Lower lobe of right lung (tissue), 2 donors: Measurements from ENCODE around the gene NPY4R. TPM values are rescaled to one million over a fixed set of nuclear protein-coding genes. Genes with fewer than 3 reads are reported as not detected.
"Not testable (repeated sequence)": the region's sequence is repeated elsewhere in the genome, so short reads cannot be mapped to it uniquely, and the experiment has no call there.

Experiments
- ATAC-seq, 2 donors: fragments of 200-7000 bp; cut with Tn5 transposase; one replicate each; pipeline ENCODE4 v1.9.1; 2020 to 2022; ENCODE audit warnings: mild to moderate bottlenecking in 2 of 2, moderate library complexity in 2 of 2
- DNase-seq: peaks from one replicate; pipeline ENCODE4 v3.0.0-alpha.2; 2020
- H3K27ac ChIP-seq: fragments of 200-600 bp; one replicate; pipeline ENCODE4 v1.8.0; 2022
- H3K27me3 ChIP-seq: fragments of 200-600 bp; one replicate; pipeline ENCODE4 v1.8.0; 2022; ENCODE audit warnings: low read depth
- H3K36me3 ChIP-seq: fragments of 200-600 bp; one replicate; pipeline ENCODE4 v1.8.0; 2022; ENCODE audit warnings: mild to moderate bottlenecking
- H3K4me1 ChIP-seq: fragments of 200-600 bp; one replicate; pipeline ENCODE4 v1.8.0; 2022
- H3K4me3 ChIP-seq: fragments of 200-600 bp; one replicate; pipeline ENCODE4 v1.8.0; 2022; ENCODE audit warnings: mild to moderate bottlenecking
- H3K9me3 ChIP-seq: fragments of 200-600 bp; one replicate; pipeline ENCODE4 v1.8.0; 2022
- intact Hi-C: fragments of 100-400 bp; cut with DNase I; formaldehyde crosslinking; loops from one replicate; pipeline ENCODE4 v1.11.0; 2022
- total RNA-seq: library from RNA; stranded (reverse); fragmentation: NEBNext Ultra II Directional; extraction: Animal tissue kit (Norgen Biotek cat#: 25700); gene quantifications from one replicate; pipeline ENCODE4 v1.2.1, GENCODE V29; 2021
- donor health status: DM: no; HTN: yes; CAD: no; lungs with severe emphysema.

Gene NPY4R
- total RNA-seq, 1 donor from 2014 or later: 1.1 TPM

GRCh38 chr10:46450829-46451228 is 14.9 kb downstream of the NPY4R start:
- ATAC-seq: peak in 1 of 2 donors; percentile 14

GRCh38 chr10:46447439-46447838 is 18.3 kb downstream of the NPY4R start:
- H3K36me3 ChIP-seq, H3K9me3 ChIP-seq, H3K27me3 ChIP-seq, H3K4me1 ChIP-seq, H3K4me3 ChIP-seq, H3K27ac ChIP-seq, ATAC-seq, intact Hi-C loops, DNase-seq: not testable (repeated sequence)

More at GRCh38 chr10:46450829-46451228, 14.9 kb downstream of the NPY4R start:
- H3K27ac ChIP-seq, H3K27me3 ChIP-seq, intact Hi-C loops, H3K9me3 ChIP-seq, H3K4me3 ChIP-seq, DNase-seq, H3K36me3 ChIP-seq, H3K4me1 ChIP-seq: not testable (repeated sequence)

- H3K9me3 ChIP-seq, H3K27me3 ChIP-seq, intact Hi-C loops, H3K4me1 ChIP-seq, H3K4me3 ChIP-seq, DNase-seq, H3K36me3 ChIP-seq, ATAC-seq, H3K27ac ChIP-seq: not testable (repeated sequence)
Observed at GRCh38 chr10:46445389-46446122, 20.2 kb downstream of the NPY4R start.

GRCh38 chr10:46443422-46443821 is 22.3 kb downstream of the NPY4R start:
- intact Hi-C loops, H3K9me3 ChIP-seq, H3K27ac ChIP-seq, ATAC-seq, H3K4me1 ChIP-seq, H3K36me3 ChIP-seq, H3K27me3 ChIP-seq, H3K4me3 ChIP-seq, DNase-seq: not testable (repeated sequence)

- H3K4me3 ChIP-seq, H3K36me3 ChIP-seq, ATAC-seq, DNase-seq, H3K27me3 ChIP-seq, H3K9me3 ChIP-seq, intact Hi-C loops, H3K4me1 ChIP-seq, H3K27ac ChIP-seq: not testable (repeated sequence)
Observed at GRCh38 chr10:46442706-46443275, 23.0 kb downstream of the NPY4R start.

- DNase-seq, H3K27me3 ChIP-seq, H3K4me1 ChIP-seq, H3K4me3 ChIP-seq, H3K27ac ChIP-seq, H3K36me3 ChIP-seq, intact Hi-C loops, H3K9me3 ChIP-seq: not testable (repeated sequence)
- peak; percentile 34 to 59 for ATAC-seq
Observed at GRCh38 chr10:46441837-46442278, 23.9 kb downstream of the NPY4R start.

- H3K36me3 ChIP-seq, H3K4me3 ChIP-seq, H3K4me1 ChIP-seq, H3K9me3 ChIP-seq, intact Hi-C loops, ATAC-seq, DNase-seq, H3K27me3 ChIP-seq, H3K27ac ChIP-seq: not testable (repeated sequence)
Observed at GRCh38 chr10:46440942-46441341, 24.8 kb downstream of the NPY4R start.

- H3K27me3 ChIP-seq, H3K36me3 ChIP-seq, H3K27ac ChIP-seq, intact Hi-C loops, ATAC-seq, DNase-seq, H3K4me1 ChIP-seq, H3K9me3 ChIP-seq, H3K4me3 ChIP-seq: not testable (repeated sequence)
Observed at GRCh38 chr10:46423550-46423949, 42.2 kb downstream of the NPY4R start.

- H3K36me3 ChIP-seq, DNase-seq, H3K9me3 ChIP-seq, H3K27ac ChIP-seq, H3K27me3 ChIP-seq, intact Hi-C loops, H3K4me3 ChIP-seq, H3K4me1 ChIP-seq: not testable (repeated sequence)
- ATAC-seq: peak; percentile 42 to 45
Observed at GRCh38 chr10:46419570-46420379, 46.0 kb downstream of the NPY4R start.

- not testable (repeated sequence) for ATAC-seq
Observed at GRCh38 chr10:46418283-46418682, 47.5 kb downstream of the NPY4R start.

GRCh38 chr10:46415291-46415690 is 50.5 kb downstream of the NPY4R start:
- H3K4me1 ChIP-seq, intact Hi-C loops, H3K36me3 ChIP-seq, H3K27me3 ChIP-seq, H3K9me3 ChIP-seq, DNase-seq, H3K4me3 ChIP-seq, H3K27ac ChIP-seq, ATAC-seq: not testable (repeated sequence)

More at GRCh38 chr10:46418283-46418682, 47.5 kb downstream of the NPY4R start:
- intact Hi-C loops, H3K27ac ChIP-seq, H3K27me3 ChIP-seq, H3K4me3 ChIP-seq, H3K9me3 ChIP-seq, DNase-seq, H3K4me1 ChIP-seq, H3K36me3 ChIP-seq: not testable (repeated sequence)

- H3K27me3 ChIP-seq, H3K4me3 ChIP-seq, H3K36me3 ChIP-seq, intact Hi-C loops, DNase-seq, H3K27ac ChIP-seq, H3K9me3 ChIP-seq, H3K4me1 ChIP-seq, ATAC-seq: not testable (repeated sequence)
Observed at GRCh38 chr10:46412665-46413064, 53.1 kb downstream of the NPY4R start.

GRCh38 chr10:46411123-46411522 is 54.6 kb downstream of the NPY4R start:
- ATAC-seq, intact Hi-C loops, H3K27ac ChIP-seq, H3K4me1 ChIP-seq, H3K27me3 ChIP-seq, H3K9me3 ChIP-seq, DNase-seq, H3K4me3 ChIP-seq, H3K36me3 ChIP-seq: not testable (repeated sequence)
